AG04449 (cell line): ENCODE data around the gene LYRM7.
A peak's percentile ranks its signal among the peaks of the same experiment; 100 is the strongest.
"Not testable (repeated sequence)": the region's sequence is repeated elsewhere in the genome, so short reads cannot be mapped to it uniquely, and the experiment has no call there.

Experiments
- CTCF ChIA-PET: fragments of 350-600 bp; formaldehyde crosslinking; extraction: SDS; loops from one replicate; lab custom pipeline; 2021; ENCODE audit warnings: antibody characterized with exemption; lab: Yijun Ruan, JAX
- POLR2A ChIA-PET: fragments of 400-600, 350-600 bp; formaldehyde crosslinking; extraction: SDS; loops from one replicate; lab custom pipeline; 2020; ENCODE audit warnings: antibody characterized with exemption, inconsistent platforms; lab: Yijun Ruan, JAX
- DNase-seq: peaks from one replicate; pipeline ENCODE4 v3.0.0-alpha.2; 2010; ENCODE audit warnings: low read depth, low spot score
- H3K4me3 ChIP-seq: 2 replicates; pipeline ENCODE4 v1.5.1; 2011; ENCODE audit warnings: low read depth, mild to moderate bottlenecking, control low read depth, low read length
- CTCF ChIP-seq: IDR thresholded peaks from one replicate; pipeline ENCODE4 v1.5.1; 2011; ENCODE audit warnings: mild to moderate bottlenecking, moderate library complexity, low read length, control low read depth, inconsistent platforms; ENCODE audit not compliant: insufficient read depth; ENCODE audit errors: missing control alignments

LYRM7 gene

GRCh38 chr5:131170540-131171275, at the start of gene LYRM7:
Gene LYRM7 (plus strand): TSS chr5:131170944. CDS start chr5:131171021, 77 bp downstream.
- no peak for TF ChIP-seq CTCF
- H3K4me3 ChIP-seq = peak within 1 kb of the TSS; percentile 73
- peak; percentile 95 for DNase-seq
- CTCF ChIA-PET = no interaction called here
- POLR2A ChIA-PET = no interaction called here

GRCh38 chr5:131127244-131127643, 43.5 kb upstream of the LYRM7 start:
- CTCF ChIA-PET, H3K4me3 ChIP-seq, POLR2A ChIA-PET, DNase-seq: not testable (repeated sequence)

- no peak overlapping the region for H3K4me3 ChIP-seq
- CTCF ChIA-PET = no interaction called here
- DNase-seq = no peak
- TF ChIP-seq CTCF = no peak
- POLR2A ChIA-PET = no interaction called here
Measured at GRCh38 chr5:131129306-131129705, 41.4 kb upstream of the LYRM7 start.

GRCh38 chr5:131133091-131133490, 37.7 kb upstream of the LYRM7 start:
- POLR2A ChIA-PET, CTCF ChIA-PET, DNase-seq, H3K4me3 ChIP-seq: not testable (repeated sequence)

- CTCF ChIA-PET, POLR2A ChIA-PET, H3K4me3 ChIP-seq, DNase-seq: not testable (repeated sequence)
Measured at GRCh38 chr5:131138406-131138805, 32.3 kb upstream of the LYRM7 start.

GRCh38 chr5:131139321-131139720, 31.4 kb upstream of the LYRM7 start:
- ChIA-PET CTCF (no interaction called here), POLR2A (no interaction called here)
- no peak for TF ChIP-seq CTCF
- H3K4me3 ChIP-seq = no peak overlapping the region
- no peak for DNase-seq

GRCh38 chr5:131142970-131143617, 27.6 kb upstream of the LYRM7 start:
- no peak for TF ChIP-seq CTCF
- ChIA-PET CTCF (no interaction called here), POLR2A (no interaction called here)
- no peak for DNase-seq
- H3K4me3 ChIP-seq = no peak overlapping the region
